Measurements from ENCODE around the gene AFF1.
"Not testable (repeated sequence)": the region's sequence is repeated elsewhere in the genome, so short reads cannot be mapped to it uniquely, and the experiment has no call there.

AFF1 gene

DNA sequence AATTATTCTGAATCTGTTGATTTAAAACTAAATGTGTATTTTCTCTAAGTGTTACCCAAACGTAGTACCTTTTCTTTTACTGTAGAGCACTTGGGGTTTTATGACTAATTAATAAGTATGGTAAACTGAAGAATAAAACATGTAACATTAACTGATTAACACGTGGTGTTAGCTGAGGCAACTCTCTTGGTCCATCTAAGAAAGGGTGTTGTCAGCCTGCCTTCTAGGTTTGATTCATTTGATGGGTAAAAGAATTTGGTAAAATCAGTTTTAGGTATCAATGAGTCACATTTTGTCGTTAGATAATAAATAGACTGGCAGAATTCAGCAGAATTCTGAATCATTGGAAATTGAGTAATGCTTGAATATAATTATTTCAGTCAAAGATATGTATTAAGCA is 99.7 kb downstream of the AFF1 start:
- no peak for DNase-seq (ENCODE audit: low read depth in 1 of 2, low spot score in 1 of 2)

DNA sequence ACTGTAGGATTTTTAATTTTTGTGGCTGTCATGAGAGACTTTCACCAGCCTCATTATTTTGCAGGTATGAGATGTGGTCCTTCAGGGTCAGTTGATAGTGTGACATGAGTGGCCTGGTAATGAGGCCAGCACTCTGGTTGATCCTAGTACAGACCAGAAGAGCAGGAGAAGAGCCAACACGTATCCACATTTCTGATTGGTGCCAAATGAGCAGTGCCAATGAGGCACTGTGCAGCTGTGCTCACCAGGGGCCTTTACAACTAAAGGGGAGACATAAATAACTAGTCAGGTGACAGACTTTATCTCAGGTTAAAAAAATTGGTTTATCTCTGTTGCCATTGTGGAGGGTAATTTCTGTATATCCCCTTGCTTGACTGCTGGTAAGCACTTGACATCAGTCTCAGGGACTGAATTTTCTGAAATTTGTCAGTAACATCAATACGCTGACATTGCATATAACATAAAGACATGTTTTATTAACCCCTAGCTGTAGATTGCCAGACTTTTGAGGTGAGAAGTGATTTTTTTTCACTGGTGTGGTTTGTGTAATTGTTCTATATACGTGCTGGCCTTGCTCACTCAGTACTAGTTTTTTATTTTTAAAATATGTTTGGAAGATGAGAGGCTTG is 101.2 kb downstream of the AFF1 start:
- DNase-seq (ENCODE audit: low read depth in 1 of 2, low spot score in 1 of 2): no peak

DNA sequence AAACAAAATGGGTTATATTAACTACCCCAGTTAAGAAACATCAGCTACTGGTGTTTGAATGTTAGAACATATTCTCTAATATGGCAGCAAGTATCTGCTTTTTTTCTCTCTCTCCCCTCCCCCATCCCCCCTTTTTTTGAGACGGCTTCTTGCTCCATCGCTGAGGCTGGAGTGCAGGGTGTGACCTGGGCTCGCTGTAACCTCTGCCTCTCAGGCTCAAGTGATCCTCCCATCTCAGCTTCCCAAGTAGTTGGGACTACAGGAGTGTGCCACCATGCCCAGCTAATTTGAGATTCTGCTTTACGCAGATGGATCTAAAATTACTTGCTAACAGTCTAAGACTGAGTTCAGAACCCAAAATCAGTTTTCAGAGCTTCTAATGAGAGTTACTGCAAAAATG is 101.9 kb downstream of the AFF1 start:
- no peak for DNase-seq (ENCODE audit: low read depth in 1 of 2, low spot score in 1 of 2)

DNA sequence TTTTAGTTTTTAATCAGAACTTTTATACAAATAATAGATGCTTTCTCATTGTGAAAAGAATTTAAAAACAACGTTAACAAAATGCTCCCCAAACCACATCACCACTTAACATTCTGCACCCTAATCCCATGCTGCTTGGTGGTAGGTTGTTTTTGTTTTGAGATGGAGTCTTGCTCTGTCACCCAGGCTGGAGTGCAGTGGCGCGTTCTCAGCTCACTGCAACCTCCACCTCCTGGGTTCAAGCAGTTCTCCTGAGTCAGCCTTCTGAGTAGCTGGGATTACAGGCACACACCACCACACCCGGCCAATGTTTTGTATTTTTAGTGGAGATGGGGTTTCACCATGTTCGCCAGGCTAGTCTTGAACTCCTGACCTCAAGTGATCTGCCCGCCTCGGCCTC is 102.4 kb downstream of the AFF1 start:
- not testable (repeated sequence) for DNase-seq (ENCODE audit: low read depth in 1 of 2, low spot score in 1 of 2)

DNA sequence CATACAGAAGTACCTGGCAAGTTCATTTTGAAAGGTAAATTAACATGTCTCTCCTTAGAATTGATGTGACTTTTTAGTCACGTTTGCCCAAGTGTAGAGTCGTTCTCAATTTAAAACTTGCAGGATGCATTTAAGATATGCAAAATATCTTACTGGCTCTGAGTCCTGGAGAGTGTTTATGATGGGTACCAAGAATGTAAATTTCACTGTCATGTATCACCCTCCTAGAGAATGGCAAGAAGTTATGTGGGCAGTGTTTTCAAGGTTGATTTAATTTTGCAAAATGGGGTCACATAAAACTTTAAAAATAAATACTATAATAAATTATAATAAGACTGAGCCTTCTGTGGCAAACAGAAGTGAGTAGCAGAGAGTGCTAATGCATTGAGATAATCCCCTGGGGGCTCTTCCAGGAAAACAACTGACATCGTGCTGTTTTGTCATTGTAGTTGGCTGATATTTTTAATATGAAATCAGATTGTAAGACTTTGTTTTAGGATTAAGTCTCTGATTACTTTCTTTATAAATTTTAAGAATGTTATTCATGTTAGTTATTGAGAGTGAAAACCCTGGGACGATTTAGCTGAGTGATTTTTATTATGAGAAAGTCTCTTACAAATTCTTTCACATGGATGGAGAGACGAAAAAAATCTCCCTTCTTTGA is 103.0 kb downstream of the AFF1 start:
- no peak for DNase-seq (ENCODE audit: low read depth in 1 of 2, low spot score in 1 of 2)

DNA sequence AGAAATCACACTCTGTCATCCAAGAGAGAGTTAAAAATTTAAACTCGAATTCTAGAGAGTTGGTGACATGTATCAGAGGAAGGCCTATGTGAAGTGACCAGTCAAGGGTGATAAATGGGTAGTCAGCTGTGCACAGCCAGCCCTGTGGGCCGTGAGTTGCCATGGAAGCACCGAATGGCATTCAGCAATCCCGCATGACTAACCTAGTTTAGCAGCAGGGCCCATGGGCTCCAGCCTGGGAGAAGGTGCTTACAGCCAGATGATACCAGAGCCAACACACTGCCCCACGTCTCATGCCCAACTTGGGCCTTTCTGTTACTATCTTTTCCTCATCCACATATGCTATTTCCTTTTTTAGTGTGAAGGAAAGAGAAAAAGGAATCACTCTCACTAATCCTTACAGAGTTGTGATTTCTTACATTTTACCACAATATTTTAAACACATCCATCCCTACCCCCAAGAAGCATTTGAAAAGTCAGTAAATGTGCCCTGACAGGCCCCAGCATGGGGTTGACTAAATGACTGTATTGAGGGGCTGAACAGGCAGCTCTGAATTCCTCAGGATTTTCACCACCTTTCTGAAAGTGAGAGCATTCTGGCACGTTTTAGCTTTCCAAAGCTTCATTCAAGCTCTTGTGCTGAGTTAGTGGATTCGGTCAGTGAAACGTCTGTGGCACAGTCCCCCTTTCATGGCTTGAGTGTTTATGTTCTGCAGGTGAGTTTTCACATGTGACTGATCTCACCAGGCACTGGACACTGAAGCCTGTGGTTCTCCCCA is 104.2 kb downstream of the AFF1 start:
- DNase-seq (ENCODE audit: low read depth in 1 of 2, low spot score in 1 of 2): no peak

DNA sequence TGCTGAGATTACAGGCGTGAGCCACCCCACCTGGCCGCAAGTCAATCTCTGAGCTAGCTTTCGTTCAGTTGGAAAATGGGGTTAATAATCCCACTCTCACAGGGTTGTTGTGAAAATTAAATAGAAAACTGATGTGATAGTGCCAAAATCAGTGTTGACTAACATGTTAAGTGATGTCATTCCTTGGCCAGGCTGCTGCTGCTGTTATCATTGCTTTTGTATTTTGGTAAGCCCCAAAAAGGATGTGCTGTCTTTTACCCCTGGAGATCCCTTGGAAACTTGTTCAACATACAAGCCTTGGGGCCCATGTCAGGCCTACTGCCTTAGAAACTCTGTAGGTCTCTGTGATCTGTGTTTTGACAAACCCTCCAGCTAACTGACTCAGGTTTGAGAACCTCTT is 106.3 kb downstream of the AFF1 start:
- no peak for DNase-seq (ENCODE audit: low read depth in 1 of 2, low spot score in 1 of 2)

DNA sequence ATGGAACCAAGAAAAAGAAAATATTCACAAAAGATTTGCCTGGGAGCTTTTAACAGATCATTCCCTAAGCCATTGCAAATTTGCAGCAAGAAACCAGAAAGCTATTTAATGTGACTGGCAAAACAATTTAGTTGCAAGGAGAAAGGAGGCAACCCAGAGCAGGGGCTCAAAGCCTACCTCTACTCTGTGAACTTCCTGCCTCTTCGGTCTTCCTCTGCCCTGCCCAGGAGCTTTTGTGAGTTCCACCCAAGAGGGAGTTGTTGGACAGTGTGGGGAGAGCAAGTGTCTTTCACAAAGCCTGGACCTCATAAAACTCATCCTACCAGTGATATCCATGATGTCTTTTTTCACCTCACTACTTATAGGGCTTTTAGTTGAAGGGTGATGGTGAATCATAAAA is 107.4 kb downstream of the AFF1 start:
- DNase-seq (ENCODE audit: low read depth in 1 of 2, low spot score in 1 of 2): no peak

DNA sequence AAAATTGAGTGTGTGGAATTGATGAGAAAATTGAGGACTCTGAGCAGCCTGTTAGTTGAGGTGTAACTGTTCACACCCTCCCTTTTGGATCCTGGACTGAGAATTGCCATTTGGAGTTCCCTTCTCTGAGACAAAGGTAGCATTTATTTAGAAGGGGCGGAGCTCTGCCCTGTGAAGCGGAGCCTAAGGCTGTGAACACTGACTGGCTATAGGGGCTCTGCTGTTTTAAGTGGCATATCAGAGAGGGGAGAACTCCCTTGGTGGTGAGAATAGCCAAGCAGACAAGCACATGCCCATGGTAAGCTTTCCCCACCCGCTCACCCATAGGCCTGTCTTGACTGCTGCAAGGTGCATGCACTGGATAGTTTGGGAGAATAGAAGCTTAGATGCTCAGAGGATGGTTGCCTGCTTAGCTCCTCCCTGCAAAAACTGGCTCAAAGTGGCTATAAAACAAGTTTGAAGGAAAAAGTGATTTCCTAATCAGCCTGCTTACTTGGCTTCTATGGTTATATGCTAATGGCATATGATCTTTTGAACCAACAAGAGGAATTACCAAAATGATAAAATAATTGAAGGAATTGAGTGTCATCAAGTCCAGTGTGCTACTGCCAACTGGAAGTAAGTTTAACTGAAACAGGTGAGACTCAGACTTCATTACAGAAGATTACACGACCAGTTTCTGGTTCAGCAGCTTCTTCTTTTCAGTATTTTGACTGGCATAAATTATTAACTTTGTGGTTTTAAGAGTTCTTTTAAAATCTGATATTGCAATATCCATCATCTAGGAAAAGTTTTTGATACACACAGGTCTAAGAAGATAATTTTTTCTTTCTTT is 108.4 kb downstream of the AFF1 start:
- no peak for DNase-seq (ENCODE audit: low read depth in 1 of 2, low spot score in 1 of 2)

DNA sequence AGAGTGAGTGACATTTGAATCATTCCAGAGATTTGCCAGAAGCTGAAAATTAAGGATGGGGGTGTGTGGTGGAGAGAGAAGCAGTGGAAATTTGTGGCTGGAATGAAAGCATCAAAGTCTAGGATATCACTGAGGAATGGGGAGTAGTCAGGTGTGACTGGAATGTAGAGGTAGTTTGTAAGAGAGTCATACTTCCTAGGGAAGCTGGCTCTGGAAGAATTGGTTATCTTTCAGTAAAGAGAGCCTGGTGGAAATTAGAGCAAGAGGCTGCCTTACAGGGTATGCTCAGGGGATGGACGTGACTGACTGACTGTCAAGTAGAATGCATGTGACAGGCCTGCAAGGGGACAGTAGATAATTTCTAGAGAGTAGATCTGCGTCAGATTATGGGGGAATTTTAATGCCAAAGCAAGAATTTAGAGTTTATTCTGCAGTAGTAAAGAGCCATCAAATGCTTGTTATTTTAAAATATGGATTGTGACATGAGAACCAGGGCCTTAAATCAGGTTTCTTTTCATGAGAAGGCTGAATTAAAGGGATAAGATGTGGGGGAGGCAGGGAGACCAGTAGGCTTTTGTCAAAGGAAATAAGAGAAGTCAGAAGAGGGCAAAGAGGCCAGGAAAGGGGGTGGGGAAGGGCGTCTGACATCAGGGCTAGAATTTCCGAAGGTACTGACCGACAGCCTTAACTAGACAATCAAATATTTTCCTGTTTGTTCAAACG is 109.9 kb downstream of the AFF1 start:
- DNase-seq (ENCODE audit: low read depth in 1 of 2, low spot score in 1 of 2): no peak

DNA sequence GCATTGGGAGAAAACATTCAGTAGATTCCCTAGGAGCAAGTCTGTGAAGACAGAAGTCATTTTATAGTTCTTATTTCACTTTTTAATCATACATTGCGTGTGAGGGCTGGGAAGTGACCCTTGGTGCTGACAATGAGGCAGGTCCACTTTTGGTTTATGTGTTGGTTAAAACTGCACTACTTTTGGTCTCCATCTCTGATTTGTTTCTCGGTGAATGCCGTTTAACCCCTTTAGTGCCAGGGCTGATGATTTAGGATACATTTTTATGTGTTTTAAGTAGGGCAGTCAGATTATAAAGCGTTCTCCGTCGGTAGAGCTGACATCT is 110.4 kb downstream of the AFF1 start:
- DNase-seq (ENCODE audit: low read depth in 1 of 2, low spot score in 1 of 2): no peak

DNA sequence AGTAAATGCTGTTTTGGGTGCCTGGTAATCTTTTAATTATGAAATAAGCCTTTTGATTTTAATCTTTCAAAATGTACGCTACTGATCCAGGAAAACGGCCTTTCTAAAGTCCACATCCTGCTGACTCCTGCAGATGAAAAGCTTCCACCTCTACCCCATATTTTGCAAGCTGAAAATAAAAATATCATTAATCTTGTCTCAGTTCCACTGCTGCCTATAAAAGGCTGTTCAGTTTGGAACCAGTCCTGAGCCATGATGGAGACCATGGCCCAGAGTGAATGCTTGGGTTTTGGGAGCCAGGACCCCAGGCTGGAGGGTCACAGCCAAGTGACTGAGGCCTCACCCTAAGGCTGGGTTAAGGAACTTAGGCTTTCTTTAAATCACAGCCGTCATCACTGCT is 110.8 kb downstream of the AFF1 start:
- no peak for DNase-seq (ENCODE audit: low read depth in 1 of 2, low spot score in 1 of 2)

DNA sequence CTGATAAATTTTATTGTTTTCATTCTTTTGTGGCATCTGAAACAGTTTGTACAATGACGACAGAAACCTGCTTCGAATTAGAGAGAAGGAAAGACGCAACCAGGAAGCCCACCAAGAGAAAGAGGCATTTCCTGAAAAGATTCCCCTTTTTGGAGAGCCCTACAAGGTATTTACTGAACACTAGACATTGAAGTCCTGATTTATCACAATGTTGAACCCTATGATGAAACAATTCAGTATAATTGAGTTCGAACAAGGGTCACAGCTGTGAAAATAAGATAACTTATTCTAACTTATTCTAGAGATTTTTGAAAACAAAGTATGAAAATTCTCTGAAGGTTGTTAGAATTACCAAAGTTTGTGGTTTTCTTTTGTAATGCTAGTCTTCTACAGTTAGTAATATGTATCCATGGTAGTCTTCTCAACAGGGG is 111.3 kb downstream of the AFF1 start:
- DNase-seq (ENCODE audit: low read depth in 1 of 2, low spot score in 1 of 2): no peak

DNA sequence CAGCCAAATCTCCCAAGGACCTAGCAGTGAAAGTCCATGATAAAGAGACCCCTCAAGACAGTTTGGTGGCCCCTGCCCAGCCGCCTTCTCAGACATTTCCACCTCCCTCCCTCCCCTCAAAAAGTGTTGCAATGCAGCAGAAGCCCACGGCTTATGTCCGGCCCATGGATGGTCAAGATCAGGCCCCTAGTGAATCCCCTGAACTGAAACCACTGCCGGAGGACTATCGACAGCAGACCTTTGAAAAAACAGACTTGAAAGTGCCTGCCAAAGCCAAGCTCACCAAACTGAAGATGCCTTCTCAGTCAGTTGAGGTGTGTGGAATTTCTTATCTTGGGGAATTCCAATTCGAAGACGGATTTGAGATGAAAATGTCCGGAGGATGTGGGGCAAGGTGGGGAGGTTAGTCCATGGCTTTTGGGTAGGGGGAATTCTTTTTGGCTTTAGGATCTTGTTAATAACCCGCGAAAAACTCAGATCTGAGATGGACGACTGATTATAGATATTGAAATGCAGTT is 112.5 kb downstream of the AFF1 start:
- DNase-seq (ENCODE audit: low read depth in 1 of 2, low spot score in 1 of 2): no peak

DNA sequence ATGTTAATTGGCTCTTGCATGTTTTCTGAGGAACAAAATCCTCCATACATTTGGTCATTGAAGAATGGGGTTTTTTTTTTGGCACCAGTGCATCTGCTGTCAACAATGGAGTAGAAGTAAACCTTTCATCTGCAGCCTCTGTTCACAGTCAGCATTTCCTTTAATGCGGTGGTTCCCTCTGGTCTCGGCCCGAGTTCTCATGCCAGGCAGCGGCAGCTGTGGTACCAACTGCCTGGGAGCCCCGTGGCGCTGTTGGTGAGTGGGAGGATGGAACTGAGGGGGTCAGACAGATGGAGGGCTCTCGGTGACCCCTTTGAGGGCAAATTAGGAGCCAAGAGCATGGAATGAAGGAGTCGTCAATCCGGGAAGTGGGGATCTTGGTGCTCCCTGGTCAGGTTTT is 114.7 kb downstream of the AFF1 start:
- no peak for DNase-seq (ENCODE audit: low read depth in 1 of 2, low spot score in 1 of 2)

DNA sequence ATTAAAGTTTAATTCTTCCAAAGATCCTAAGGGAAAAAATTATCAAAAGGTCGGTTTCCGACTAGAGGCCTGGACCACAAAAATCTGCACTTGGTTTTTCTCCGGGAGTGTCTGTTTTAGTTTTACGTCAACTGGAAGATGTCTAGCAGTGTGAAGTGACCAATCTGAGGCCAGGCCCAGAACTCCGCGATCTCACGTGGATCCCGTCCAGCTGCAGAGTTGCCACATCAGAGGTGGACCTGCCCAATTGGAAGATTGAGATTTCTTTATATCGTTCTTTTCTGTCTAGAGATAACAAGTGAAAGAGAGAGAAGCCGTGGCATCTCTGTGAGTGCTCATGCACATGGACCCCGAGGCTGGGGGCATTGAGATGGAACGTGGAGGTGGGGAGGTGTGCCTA is 115.8 kb downstream of the AFF1 start:
- DNase-seq (ENCODE audit: low read depth in 1 of 2, low spot score in 1 of 2): no peak

DNA sequence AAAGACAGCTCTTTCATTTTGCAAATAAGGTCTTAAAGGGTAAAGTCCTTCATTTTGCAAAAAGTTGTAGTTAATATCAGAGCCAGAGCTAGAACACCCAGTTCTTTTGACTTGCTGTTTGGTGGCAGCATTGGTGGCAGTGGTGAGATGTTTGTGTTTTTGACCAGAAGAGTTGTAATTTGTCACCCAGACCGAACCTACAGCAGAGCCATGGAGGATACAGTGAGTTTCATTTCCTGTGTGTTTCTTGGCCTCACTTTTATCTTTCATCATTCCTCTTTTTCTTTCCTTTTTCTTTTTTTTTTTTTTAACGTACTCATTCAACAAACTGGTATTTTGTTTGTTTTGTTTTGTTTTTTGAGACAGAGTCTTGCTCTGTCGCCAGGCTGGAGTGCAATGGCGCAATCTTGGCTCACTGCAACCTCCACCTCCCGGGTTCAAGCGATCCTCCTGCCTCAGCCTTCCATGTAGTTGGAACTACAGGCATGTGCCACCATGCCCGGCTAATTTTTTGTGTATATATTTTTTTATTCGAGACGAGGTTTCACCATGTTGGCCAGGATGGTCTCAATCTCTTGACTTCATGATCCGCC is 116.4 kb downstream of the AFF1 start:
- no peak for DNase-seq (ENCODE audit: low read depth in 1 of 2, low spot score in 1 of 2)

DNA sequence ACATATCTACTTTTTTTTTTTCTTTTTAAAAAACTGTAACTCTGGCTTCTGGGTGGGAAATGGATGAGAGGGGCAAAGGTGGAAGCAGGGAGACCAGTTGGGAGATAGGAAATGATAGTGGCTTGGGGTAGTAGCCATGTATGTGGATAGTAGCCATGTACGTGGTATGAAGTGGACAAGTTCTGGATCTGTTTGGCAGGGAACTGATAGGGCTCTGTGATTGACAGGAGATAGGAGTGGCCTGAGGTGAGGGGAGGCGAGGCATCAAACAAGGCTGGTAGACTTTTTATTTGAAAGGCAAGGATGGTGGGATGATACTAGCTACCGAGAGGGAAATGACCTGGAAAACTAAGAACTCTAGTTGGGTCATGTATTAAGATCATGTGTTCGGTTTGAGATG is 117.8 kb downstream of the AFF1 start:
- DNase-seq (ENCODE audit: low read depth in 1 of 2, low spot score in 1 of 2): no peak

DNA sequence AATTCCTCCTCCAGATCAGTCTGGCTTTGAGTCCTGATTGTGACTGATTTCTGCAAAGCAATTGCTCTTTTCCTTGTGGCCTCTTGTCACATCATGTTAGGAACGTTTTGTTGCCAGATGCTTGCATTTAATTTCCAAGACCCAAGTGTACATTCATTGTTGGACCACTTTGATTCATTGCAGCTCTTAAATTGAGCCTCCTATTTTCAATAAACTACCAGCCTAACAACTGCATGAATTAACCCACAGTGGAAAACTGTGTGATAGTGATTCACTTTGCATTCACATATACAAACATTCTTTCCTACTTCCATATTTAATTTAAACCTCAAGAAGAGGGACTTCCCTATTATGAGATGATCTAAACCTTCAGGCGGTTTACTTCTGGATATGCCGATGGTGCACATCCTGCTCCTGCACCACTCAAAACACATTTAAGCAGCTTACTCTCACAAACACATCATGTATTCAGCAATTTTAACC is 118.4 kb downstream of the AFF1 start:
- no peak for DNase-seq (ENCODE audit: low read depth in 1 of 2, low spot score in 1 of 2)

All from stimulated activated CD4-positive, alpha-beta T cell treated with anti-CD3 and anti-CD28 coated beads, Interleukin-15, amount 100 ng/mL, for 1 hour (primary cell).